ENCODE data around the gene SNTG2.
"Not testable (repeated sequence)": the region's sequence is repeated elsewhere in the genome, so short reads cannot be mapped to it uniquely, and the experiment has no call there.

- TF ChIP-seq EZH2 (IDR thresholded peaks at IDR 0.05); POLR2AphosphoS5 (IDR thresholded peaks at IDR 0.05; ENCODE audit: borderline replicate concordance, low read depth, low read length): not testable (repeated sequence)
These were observed 183.2 kb downstream of the SNTG2 start for GRCh38 chr2:1133896-1134295.
